PFSK-1 (cell line): ENCODE data around the gene EVC2.

ENCODE experiments used
- FOXP2 ChIP-seq: optimal IDR thresholded peaks from 2 replicates; pipeline ENCODE3; 2011; ENCODE audit warnings: borderline replicate concordance, control low read depth, inconsistent platforms; ENCODE audit not compliant: insufficient read depth; ENCODE audit errors: extremely low read length, extremely low read depth
- POLR2AphosphoS5 ChIP-seq: IDR thresholded peaks from 2 replicates; pipeline ENCODE4 v1.6.1; 2012; ENCODE audit warnings: low read depth, mild to moderate bottlenecking, control low read depth, low read length, moderate library complexity
- REST ChIP-seq, 2 experiments: IDR thresholded peaks; 2 replicates each; pipeline versions ENCODE4 v1.6.1 to v1.8.0; 2011 to 2012; ENCODE audit warnings: low read depth in 2 of 2, low read length in 2 of 2, control low read depth in 1 of 2, inconsistent platforms in 1 of 2, mild to moderate bottlenecking in 1 of 2, moderate library complexity in 1 of 2; ENCODE audit not compliant: insufficient read depth in 1 of 2
- SIN3A ChIP-seq: IDR thresholded peaks from 2 replicates; pipeline ENCODE4 v1.6.1; 2012; ENCODE audit warnings: mild to moderate bottlenecking, low read length, moderate library complexity, borderline replicate concordance; ENCODE audit not compliant: insufficient read depth
- TAF1 ChIP-seq: IDR thresholded peaks from 2 replicates; pipeline ENCODE4 v1.6.1; 2012; ENCODE audit warnings: low read length, control low read depth, borderline replicate concordance; ENCODE audit not compliant: insufficient read depth

- TF ChIP-seq POLR2AphosphoS5 (no peak), FOXP2 (no peak), TAF1 (no peak), REST (IDR thresholded peaks at IDR 0.05; ENCODE audit: insufficient read depth in 1 of 2, low read depth in 2 of 2, low read length in 2 of 2) (no peak), SIN3A (no peak)
Measured at GRCh38 chr4:5545271-5545670, 163.1 kb downstream of the EVC2 start.
